A172 (cell line): ENCODE data around the gene IMPA2. TPM values are rescaled to one million over a fixed set of nuclear protein-coding genes. Genes with fewer than 3 reads are reported as not detected.

Experiments
- DNase-seq: peaks from one replicate; pipeline ENCODE4 v3.0.0-alpha.2; 2015; ENCODE audit warnings: low spot score
- total RNA-seq: library from RNA; depleted of rRNA; stranded (reverse); fragments of >200 nt; shearing (Covaris generic); gene quantifications from 2 replicates; pipeline ENCODE4 v1.2.3, GENCODE V29; 2014

IMPA2 gene
- total RNA-seq, 1 experiment from 2014 or later = 12.9 TPM

DNA sequence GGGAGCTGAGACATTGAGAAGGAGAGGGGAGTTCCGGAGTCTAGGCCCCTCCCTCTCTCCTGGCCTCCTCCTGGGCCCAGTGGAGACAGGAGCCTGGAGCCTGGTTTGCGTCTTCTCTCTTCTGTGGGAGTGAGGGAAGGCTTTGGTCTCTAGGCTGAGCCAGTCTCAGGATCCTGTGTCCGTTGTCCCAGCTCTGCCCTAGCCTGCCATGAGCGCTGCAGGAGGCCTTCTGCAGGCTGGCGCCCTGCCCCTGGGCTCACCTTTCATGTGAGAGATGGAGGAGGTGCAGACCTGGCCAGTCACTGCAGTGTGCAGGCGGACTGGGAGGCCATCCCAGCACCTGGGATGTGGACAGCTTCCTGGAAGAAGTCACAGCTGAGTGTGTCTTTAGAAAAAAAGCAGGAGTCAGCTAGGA, 8.7 kb downstream of the IMPA2 start:
- DNase-seq = no peak

DNA sequence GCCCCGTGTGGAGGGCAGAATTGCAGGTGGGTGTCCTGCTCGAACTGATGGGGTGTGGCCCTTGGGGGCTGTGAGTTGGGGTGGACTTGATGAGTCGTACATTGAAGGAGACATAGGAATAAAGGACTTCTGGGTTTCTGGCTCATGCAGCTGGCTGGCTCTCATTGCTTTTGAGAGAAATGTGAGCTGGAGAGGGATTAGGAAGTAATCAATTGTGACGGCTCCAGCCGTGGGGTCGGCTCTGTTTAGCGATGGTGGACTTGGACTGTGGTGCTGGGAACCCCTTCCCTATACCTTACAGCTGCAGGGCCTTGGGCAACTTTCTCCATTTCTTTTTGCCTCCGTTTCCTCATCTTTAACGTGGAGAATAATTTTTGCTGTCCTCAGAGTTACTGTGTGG, 9.2 kb downstream of the IMPA2 start:
- no peak for DNase-seq

DNA sequence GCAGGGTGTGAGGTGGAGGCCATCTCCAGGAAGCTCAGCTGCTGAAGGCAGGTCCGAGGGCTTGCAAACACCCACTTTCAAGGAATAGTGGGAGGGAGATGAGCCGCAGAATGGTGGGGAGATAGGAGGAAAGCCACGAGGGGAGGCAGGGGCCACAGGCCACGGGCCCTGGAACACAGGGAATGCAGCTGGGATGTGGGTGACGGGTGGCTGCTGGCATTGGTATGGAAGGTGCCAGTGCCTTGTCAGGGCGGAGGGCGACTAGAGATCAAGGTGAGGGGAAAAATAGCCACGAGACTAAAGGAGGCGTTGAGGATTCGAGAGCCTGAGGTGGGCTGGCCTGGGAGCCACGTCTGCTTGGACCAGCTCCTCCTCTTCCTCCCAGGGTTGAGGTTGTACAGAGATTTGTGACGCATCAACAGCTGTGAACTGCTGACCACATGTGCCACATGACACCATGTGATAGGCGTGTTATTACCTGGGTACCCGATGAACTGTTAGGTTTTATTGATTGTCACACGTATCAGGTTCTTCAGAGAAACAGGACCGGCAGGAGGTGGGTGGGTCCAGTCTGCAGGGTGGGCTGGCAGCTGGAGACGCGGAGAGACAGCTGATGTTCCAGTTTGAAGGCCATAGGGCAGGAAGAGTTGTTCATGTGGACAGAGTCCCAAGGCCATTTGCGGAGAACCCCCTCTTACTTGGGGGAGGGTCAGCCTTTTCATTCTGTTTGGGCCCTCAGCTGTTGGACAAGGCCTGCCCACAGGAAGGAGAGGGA, 9.9 kb downstream of the IMPA2 start:
- no peak for DNase-seq

DNA sequence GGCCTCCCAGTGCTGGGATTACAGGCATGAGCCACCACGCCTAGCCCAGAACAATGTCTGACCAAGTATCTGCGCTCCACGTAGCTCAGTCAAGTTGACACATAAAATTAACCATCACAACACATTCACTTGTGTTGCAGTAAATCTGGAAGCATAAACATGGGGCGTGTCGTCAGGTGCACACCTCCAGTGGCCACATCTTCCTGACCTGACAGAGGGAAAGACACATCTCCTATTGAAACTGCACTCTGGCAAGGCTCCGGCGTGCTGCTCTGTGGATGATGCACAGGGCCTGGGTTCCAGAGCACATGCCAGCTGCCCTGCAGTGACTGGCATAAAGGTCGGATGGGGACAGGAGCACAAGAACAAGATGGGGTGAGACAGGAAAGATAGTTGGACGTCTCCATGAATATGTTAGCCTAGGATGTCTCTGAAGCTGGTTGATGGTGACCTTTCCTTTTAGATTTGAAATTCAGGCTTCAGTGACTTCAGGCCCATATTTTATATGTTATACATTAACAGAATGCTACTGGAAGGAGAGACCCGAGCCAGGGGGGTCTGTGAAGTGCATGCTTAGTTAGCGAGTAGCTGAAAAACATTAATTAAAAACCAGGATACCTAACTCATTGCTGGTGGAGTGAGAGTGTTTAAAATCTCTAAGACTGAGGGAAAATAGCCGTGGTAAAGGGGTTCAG, 10.9 kb downstream of the IMPA2 start:
- no peak for DNase-seq

DNA sequence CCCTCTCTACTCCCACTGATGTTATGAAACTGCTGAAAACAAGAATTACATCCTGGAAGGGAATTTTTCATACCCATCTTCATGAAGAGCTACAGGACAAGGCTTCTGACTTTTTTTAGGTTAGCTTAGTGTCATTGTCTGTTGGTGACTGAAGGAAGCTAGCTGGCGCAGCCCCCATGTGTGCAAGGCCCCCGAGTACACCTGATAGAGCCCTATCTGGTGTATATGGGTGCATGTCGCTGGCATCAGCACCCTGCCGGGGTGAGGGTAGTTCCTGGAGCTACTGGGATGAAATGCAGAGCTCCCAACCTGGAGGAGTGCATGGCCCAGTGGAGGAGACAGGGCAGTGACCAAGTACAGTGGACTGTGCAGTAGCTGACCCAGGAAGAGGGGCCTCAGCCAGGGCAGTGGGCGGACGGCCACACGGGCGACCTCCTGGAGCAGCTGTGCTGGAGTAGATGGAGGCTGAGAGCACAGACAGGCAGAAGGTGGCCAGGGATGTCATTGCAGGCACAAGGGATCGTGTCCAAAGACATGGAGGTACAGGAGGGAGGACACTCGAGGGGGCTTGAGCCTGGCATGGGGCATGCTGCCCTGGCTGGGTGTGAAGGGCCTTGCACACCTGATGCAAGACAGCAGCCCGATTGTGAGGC, 12.1 kb downstream of the IMPA2 start:
- no peak for DNase-seq

DNA sequence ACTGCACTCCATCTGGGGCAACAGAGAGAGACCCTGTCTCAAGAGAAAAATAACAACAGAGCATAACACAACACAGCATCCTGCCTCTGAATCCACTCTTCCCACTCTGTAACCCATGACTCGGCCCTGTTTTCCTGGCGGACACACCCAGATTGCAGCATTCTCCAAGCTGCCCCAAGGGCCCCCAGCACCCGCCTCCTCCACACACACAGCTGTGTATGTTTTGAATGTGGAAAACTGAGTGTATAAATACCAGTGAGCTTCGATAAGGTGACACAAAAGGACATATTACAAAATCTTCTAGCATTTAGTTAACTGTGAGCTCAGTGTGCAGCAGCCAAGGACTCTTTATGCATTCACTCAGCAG, 13.0 kb downstream of the IMPA2 start:
- peak; percentile 18 for DNase-seq

DNA sequence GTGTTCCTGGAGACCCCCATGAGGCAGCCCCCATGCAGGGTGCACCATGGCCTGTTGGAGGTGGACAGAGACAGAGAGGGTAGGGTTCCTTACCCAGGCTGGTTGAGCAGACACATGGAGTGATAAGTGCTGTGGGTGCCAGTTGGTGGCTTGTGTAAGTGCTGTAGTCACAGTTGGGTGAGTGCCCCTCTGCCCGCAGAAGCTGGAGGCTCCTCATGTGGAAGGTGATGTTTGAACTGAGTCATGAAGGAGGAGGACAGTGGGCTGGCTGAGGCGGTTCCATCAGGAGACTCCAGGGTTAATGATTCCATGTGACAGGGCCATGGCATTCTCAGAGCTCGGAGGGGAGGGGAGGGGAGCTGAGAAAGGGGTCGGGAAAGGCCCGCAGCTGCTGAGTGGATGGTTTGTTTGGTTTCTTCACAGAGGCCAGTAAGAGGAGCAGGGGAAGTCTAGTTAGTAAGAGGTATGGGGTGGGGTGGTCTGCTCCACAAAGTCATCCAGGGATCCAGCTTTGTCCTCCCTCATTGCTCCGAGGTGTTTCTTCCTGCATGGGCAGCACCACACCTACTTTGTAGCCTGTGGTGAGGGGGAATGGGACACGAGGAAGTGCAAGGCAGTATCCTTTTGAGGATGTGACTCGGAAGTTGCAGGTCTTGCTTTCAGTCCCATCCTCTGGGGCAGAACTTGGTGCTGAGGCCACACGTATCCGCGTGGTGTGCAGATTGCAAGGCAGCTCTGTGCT, 13.6 kb downstream of the IMPA2 start:
- DNase-seq = peak; percentile 11

DNA sequence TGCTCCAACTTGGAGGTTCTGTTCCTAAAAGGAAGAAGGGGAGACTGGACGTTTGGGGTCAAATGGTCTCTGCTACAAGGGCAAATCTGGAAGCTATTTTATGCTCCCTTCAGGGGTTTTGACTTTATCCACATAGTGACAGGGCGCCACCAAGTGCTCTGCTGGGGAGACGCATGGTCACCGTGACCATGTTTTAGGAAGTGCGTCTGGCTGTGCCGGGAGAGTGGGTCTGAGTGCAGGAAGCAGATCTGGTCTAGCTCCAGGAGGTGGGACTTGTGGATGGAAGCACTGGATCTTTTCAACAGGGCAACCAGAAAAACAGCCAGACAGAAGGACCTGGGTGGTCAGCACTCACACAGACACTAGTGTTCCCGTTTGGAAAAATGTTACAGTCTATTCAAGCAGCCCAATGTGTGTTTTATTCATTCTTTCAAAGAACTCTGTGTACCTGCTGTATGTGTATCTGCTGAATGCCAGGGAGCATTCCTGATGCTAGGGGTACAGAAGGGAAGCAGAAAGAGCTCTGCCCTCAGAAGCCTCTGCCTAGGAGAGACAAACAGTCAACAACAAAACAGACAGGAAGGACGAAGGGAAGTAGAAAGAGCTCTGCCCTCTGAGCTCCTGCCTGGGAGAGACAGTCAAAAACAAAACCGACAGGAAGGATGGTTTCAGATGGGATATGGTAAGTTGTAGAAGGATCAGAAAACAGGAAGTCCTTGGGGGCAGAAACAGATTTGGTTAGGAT, 14.3 kb downstream of the IMPA2 start:
- DNase-seq = peak; percentile 61

DNA sequence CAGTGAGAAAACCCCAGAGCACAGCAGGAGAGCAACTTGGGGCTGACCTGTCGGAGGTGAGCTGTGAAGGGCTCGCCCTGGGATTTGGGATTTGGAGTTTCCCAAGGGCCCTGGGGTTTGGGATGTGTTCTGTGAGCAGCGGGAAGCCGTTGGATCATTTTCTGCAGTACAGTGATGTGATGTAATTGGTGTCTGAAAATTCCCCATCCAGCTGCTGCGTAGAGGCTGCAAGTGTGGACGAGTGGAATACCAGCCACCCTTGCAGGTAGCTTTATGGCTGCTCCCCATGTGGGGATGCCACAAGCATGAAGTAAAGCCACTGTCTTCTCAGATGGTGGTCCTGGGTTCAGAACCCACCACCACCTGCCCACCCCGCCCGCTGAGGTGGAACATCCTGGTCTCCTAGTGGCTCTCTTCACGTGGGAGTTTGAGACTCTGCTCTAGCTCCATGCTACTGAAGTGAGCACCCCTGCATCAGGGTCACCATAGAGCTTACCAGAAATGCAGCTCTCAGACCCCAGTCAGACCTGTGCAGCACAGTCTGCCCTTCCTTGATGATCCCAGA, 15.0 kb downstream of the IMPA2 start:
- no peak for DNase-seq

DNA sequence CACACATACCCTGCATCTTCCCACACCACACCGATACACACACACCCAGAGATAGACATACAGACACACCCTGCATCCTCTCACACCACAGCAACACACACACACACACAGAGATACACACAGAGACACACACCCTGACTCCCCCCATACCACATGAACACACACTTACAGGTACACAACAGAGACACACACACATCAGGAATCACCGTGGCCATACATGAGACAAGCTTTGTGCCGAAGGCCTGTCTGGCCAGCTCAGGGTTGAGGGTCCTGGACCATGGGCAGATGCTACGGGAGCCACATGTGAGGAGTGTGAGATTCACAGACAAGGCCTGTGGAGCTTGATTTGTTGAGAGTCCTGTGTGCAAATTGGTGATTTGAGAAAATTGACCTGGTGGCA, 15.6 kb downstream of the IMPA2 start:
- DNase-seq = no peak

DNA sequence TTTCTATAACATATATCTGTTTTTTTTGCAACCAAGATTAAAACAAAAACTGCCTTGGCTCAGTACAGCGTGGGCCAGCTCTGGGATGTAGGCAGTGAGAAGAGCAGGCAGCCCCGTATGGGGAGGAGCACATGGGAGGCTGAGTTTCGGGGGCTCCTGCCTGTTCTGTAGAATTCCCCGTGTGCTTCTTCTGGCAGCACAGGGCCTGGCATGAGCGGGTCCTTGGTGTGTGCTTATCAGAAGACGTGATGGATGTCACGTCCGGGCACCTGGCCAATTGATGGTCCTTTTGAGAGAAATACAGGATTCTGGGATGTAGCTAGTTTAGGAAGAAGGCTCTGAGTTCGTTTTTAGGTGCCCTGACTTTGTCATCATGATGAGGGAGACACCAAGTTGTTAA, 16.2 kb downstream of the IMPA2 start:
- no peak for DNase-seq

DNA sequence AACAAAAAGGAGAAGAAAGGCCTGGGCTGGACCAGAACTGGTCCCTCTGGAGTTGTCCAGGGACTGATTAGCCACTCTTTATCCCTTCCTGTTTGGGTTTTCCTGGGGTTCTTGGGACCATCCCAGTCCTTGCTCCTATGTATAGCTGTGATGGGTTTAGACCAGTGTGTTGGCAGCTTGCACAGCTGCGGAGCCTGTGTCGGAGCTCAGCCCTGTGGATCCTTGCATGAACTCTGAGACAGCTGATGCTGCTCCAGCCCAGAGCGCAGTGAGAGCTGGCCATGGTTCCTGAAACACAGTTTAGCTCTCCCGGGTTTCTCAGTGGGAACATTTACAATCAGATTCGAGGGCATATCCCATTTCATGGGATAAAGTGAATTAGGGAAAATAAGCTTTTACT, 16.9 kb downstream of the IMPA2 start:
- no peak for DNase-seq

DNA sequence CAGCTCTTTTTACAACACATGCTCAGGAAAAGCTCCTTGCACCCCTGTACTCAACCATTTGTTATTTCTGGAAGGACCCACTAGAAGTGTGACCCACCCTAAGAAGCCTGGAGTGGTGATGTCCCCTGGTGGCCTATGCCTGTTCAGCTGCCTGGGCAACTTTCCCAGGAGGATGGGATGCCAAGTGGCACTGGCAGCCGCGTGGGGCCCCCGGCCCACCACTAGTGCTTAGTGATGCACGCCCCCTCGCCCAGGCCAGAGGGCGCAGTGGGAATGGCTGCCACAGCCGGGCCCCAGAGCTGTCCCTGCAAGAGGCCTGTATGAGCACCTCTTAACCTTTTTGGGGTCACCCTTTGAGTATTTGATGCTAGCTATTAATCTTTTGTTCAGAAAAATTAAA, 18.1 kb downstream of the IMPA2 start:
- DNase-seq = no peak

DNA sequence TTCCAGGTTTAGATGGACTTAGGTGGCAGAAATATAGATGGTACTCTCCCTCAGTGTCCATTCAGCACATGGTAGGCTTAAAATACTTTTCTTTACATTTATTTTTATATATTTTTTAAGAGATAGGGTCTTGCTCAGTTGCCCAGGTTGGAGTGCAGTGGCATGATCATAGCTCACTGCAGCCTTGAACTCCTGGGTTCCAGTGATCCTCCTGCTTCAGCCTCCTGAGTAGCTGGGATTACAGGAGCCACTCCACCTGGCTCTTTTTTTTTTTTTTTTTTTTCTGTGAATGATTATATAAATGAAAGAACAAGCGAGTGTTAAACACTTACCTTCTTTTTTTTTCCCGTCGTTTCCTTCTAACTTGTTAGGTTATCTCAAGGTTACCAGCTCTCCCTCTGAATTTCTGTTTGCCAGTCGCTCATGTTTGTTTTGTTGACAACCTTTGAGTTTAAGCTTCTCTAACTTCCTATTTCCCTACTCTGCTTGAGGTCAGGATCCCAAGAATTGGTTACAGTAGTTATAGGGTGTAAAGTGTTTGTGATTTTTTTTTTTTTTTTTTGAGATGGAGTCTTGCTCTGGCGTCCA, 18.9 kb downstream of the IMPA2 start:
- no peak for DNase-seq

DNA sequence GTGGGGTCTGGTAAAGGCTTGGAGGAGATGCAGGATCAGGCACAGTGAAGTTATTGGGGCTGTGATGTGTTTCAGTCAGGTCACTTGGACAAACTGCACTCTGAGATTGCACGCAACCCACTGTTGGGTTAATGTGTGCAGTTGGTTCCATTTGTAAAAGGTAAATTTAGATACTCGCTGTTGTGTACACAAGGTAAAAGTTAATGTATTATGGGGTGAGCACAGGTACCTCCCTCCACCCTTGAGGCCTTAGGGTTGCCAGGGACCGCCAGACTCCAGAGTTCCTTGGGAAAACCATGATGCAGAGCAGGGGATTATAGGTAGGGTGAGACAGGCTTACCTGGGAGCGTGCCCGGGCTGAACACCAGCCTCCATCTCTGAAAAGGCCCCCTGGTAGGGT, 20.1 kb downstream of the IMPA2 start:
- DNase-seq = no peak

DNA sequence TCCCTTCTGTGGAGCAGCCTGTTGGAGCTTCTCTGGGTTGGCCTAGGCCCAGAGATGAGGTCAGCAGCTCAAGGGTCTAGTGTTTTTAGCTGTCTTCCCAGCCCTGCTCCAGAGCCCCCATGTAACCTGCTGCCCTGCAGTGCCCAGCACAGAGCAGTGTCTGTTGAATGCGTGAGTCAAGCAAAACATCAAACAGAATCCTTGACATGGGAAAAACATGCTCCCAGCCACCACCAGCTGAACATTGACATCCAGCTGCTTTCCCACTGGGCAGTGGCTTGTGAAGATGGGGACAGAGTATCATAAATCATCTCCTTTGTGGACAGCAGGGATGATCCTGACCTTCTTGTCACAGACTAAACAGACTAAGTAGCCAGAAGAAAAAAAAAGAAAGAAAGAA, 22.6 kb downstream of the IMPA2 start:
- DNase-seq = no peak

DNA sequence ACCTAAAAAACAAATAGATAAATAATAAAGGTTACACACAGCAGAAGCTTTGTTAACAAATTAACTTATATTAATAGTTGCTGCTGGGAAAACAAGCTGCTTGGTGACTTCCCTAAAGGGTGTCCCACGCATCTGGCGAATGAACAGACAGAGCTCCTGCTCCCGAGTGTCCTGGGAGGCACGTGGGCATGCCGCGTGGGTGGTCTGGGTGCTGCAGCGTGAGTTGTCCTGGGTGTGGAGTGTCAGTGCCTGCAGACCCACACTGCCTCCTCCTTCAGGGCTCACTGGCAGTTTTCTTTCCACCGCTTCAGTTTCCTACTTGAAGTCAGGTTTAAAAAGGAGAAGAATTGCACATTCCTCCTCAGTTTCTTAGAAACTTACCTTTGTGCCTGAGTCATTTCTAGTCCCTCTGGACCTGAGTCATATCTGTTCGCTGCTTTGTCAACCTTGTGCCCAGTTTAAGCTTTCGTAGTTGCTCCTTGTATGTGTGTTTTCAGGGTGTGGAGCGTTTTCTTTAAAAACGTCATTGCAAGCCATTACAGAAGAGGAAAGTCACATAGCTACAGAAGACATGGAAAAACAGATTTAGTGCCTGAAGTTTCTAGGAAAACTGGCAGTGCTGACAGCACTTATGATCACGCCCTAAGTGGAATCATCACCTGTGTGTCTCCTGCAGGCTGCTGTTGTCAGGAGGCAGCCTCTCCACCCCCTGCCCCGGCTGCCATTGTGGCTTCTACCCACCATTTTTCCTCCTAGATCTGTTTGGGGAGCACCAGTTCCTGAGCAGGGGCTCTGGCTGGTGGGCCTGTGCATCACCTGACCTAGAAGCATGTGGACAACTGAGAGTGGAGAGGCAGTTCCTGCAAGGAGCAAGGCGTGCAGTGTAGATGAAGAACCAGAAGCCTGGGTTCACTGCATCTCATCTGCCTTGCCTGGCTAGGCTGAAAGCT, 24.5 kb downstream of the IMPA2 start:
- DNase-seq = peak; percentile 7

DNA sequence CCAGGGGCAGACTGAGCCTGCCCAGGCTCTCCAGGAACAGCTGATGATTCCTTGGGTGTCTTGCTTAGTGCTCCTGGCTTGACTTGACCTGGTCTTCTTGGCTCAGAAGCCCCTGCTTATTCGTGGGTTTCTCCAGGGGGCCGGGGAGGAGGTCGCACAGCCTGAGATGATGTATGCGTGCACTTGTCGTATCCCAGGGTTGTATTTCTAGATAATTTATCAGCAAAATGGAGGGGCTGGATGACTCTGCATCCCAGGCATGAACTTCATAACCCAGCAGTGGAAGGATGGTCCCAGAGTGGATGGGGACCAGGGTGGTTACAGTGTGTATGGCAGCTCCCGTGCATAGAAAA, 25.2 kb downstream of the IMPA2 start:
- no peak for DNase-seq

DNA sequence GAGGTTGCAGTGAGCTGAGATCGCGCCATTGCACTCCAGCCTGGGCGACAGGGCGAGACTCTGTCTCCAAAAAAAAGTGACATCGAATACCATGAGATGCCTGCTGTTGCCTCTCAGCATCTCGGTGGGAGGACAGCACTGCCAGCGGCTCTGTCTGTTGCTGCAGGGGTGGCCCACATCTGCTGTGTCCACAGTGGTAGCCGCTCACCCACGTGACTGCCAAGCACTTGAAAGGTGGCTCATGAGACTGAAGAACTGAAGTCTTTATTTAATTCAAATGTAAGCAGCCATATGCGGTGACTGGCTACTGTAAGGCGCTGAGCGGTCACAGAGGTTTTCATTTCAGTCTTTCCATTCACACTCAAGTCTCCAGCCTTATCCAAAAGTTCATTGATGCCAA, 25.8 kb downstream of the IMPA2 start:
- DNase-seq = no peak
